H9 (cell line): ENCODE results near the gene MAP2. TPM values are rescaled to one million over a fixed set of nuclear protein-coding genes. Genes with fewer than 3 reads are reported as not detected.

Experiments used
- DNase-seq: peaks from one replicate; pipeline ENCODE4 v3.0.0-alpha.2; 2017
- H2AFZ ChIP-seq: one replicate; pipeline ENCODE4 v1.6.1; 2013; ENCODE audit warnings: mild to moderate bottlenecking, low read length, control low read depth, moderate library complexity
- H2AK5ac ChIP-seq: 2 replicates; pipeline ENCODE4 v1.6.1; 2013; ENCODE audit warnings: low read length, control low read depth, mixed read lengths; ENCODE audit not compliant: insufficient read length
- H2BK120ac ChIP-seq: one replicate; pipeline ENCODE4 v1.6.1; 2013; ENCODE audit warnings: low read depth, mild to moderate bottlenecking, low read length, control low read depth, inconsistent platforms; ENCODE audit not compliant: poor library complexity, severe bottlenecking
- H2BK12ac ChIP-seq: 2 replicates; pipeline ENCODE4 v1.6.1; 2013; ENCODE audit warnings: low read length, control low read depth, mixed read lengths, low read depth; ENCODE audit not compliant: insufficient read length
- H2BK15ac ChIP-seq: 2 replicates; pipeline ENCODE4 v1.6.1; 2013; ENCODE audit warnings: low read depth, low read length, control low read depth
- H2BK20ac ChIP-seq: one replicate; pipeline ENCODE4 v1.6.1; 2013; ENCODE audit warnings: low read depth, mild to moderate bottlenecking, low read length, control low read depth, inconsistent platforms; ENCODE audit not compliant: poor library complexity, severe bottlenecking
- H2BK5ac ChIP-seq: 2 replicates; pipeline ENCODE4 v1.6.1; 2013; ENCODE audit warnings: low read length, control low read depth, mixed read lengths; ENCODE audit not compliant: insufficient read length
- H3K14ac ChIP-seq: 2 replicates; pipeline ENCODE4 v1.6.1; 2013; ENCODE audit warnings: low read length, control low read depth; ENCODE audit not compliant: insufficient read depth
- H3K18ac ChIP-seq: 2 replicates; pipeline ENCODE4 v1.6.1; 2013; ENCODE audit warnings: low read depth, mild to moderate bottlenecking, mixed read lengths, low read length, control low read depth; ENCODE audit not compliant: insufficient read length
- H3K23ac ChIP-seq: 2 replicates; pipeline ENCODE4 v1.6.1; 2013; ENCODE audit warnings: low read length, control low read depth, mixed read lengths, low read depth; ENCODE audit not compliant: insufficient read length
- H3K23me2 ChIP-seq: 2 replicates; pipeline ENCODE4 v1.6.1; 2013; ENCODE audit warnings: low read depth, mild to moderate bottlenecking, mixed read lengths, low read length, control low read depth; ENCODE audit not compliant: insufficient read length, poor library complexity, severe bottlenecking
- H3K27ac ChIP-seq: 2 replicates; pipeline ENCODE4 v1.5.1; 2013; ENCODE audit warnings: low read length, control low read depth, mixed read lengths, low read depth; ENCODE audit not compliant: insufficient read length
- H3K27me3 ChIP-seq: 2 replicates; pipeline ENCODE4 v1.6.1; 2013; ENCODE audit warnings: low read length, control low read depth, inconsistent platforms; ENCODE audit not compliant: insufficient read depth
- H3K4ac ChIP-seq: 2 replicates; pipeline ENCODE4 v1.6.1; 2013; ENCODE audit warnings: low read depth, mild to moderate bottlenecking, control low read depth, inconsistent platforms, low read length, moderate library complexity
- H3K4me1 ChIP-seq: 2 replicates; pipeline ENCODE4 v1.6.1; 2013; ENCODE audit warnings: low read length, control low read depth, inconsistent platforms; ENCODE audit not compliant: insufficient read depth
- H3K4me2 ChIP-seq: 2 replicates; pipeline ENCODE4 v1.6.1; 2013; ENCODE audit warnings: low read length, control low read depth, mixed read lengths; ENCODE audit not compliant: insufficient read length, insufficient read depth
- H3K56ac ChIP-seq: 2 replicates; pipeline ENCODE4 v1.6.1; 2013; ENCODE audit warnings: low read depth, mild to moderate bottlenecking, mixed read lengths, low read length, control low read depth; ENCODE audit not compliant: insufficient read length
- H3K79me1 ChIP-seq: 2 replicates; pipeline ENCODE4 v1.6.1; 2013; ENCODE audit warnings: low read depth, mild to moderate bottlenecking, moderate library complexity, low read length, control low read depth, inconsistent platforms; ENCODE audit not compliant: insufficient read depth, poor library complexity, severe bottlenecking
- H3K79me2 ChIP-seq: 2 replicates; pipeline ENCODE4 v1.6.1; 2013; ENCODE audit warnings: low read length, control low read depth, inconsistent platforms; ENCODE audit not compliant: insufficient read depth
- H3K9ac ChIP-seq: 2 replicates; pipeline ENCODE4 v1.6.1; 2013; ENCODE audit warnings: low read length, control low read depth, mixed read lengths; ENCODE audit not compliant: insufficient read length; ENCODE audit errors: extremely low read depth
- H3K9me3 ChIP-seq: one replicate; pipeline ENCODE4 v1.6.1; 2013; ENCODE audit warnings: low read depth, low read length, inconsistent platforms; ENCODE audit not compliant: control insufficient read depth
- H3T11ph ChIP-seq: one replicate; pipeline ENCODE4 v1.6.1; 2013; ENCODE audit warnings: mild to moderate bottlenecking, low read length, control low read depth, inconsistent platforms
- H4K20me1 ChIP-seq: one replicate; pipeline ENCODE4 v1.6.1; 2013; ENCODE audit not compliant: control insufficient read depth, insufficient read length, insufficient read depth
- H4K5ac ChIP-seq: 2 replicates; pipeline ENCODE4 v1.6.1; 2013; ENCODE audit warnings: low read depth, mild to moderate bottlenecking, mixed read lengths, low read length, control low read depth; ENCODE audit not compliant: insufficient read length
- H4K8ac ChIP-seq: replicated peaks from 2 replicates; pipeline ENCODE4 v1.6.1; 2013; ENCODE audit warnings: low read length, control low read depth, mixed read lengths, low read depth; ENCODE audit not compliant: insufficient read length
- H4K91ac ChIP-seq: 2 replicates; pipeline ENCODE4 v1.6.1; 2013; ENCODE audit warnings: low read depth, mild to moderate bottlenecking, moderate library complexity, mixed read lengths, low read length, control low read depth; ENCODE audit not compliant: insufficient read length
- H3K27ac Mint-ChIP-seq, 3 experiments: 2 replicates in 2 of 3; 3 replicates in 1 of 3; pipeline ENCODE4 v1.8.0; 2020 to 2021; ENCODE audit warnings: mixed read lengths in 3 of 3, mild to moderate bottlenecking in 1 of 3, moderate library complexity in 1 of 3
- H3K27me3 Mint-ChIP-seq: 2 replicates; pipeline ENCODE4 v1.8.0; 2021; ENCODE audit warnings: low read depth, mild to moderate bottlenecking, moderate library complexity, mixed read lengths
- H3K36me3 Mint-ChIP-seq, 3 experiments: 2 replicates in 2 of 3; 3 replicates in 1 of 3; pipeline ENCODE4 v1.8.0; 2020 to 2021; ENCODE audit warnings: low read depth in 3 of 3, mixed read lengths in 3 of 3; ENCODE audit not compliant: insufficient read depth in 1 of 3
- H3K4me1 Mint-ChIP-seq, 2 experiments: 2 replicates each; pipeline ENCODE4 v1.8.0; 2020; ENCODE audit warnings: mixed read lengths in 2 of 2
- H3K4me3 Mint-ChIP-seq, 2 experiments: 2 replicates in 1 of 2; 3 replicates in 1 of 2; pipeline ENCODE4 v1.8.0; 2020 to 2021; ENCODE audit warnings: mild to moderate bottlenecking in 2 of 2, mixed read lengths in 2 of 2, moderate library complexity in 1 of 2
- H3K9me3 Mint-ChIP-seq, 2 experiments: 2 replicates in 1 of 2; 3 replicates in 1 of 2; pipeline ENCODE4 v1.8.0; 2020; ENCODE audit warnings: mild to moderate bottlenecking in 2 of 2, mixed read lengths in 2 of 2, moderate library complexity in 1 of 2
- CTCF ChIP-seq: fragments of 200-600 bp; sonication (generic); conservative IDR thresholded peaks from 3 replicates; pipeline ENCODE4 v1.8.0; 2021; ENCODE audit warnings: antibody characterized with exemption, mild to moderate bottlenecking
- WGBS: extraction: QIAGEN DNeasy Blood & Tissue Kit; methylation state at CpG from one replicate; pipeline ENCODE4 v1.1.7; 2013; ENCODE audit warnings: missing lambda C conversion rate, low lambda C conversion rate, mixed read lengths; ENCODE audit not compliant: insufficient read length; ENCODE audit errors: extremely low coverage; 5-methylcytosine and 5-hydroxymethylcytosine counted together
- total RNA-seq: library from RNA; stranded (reverse); gene quantifications from 2 replicates; pipeline ENCODE4 v1.2.1, GENCODE V29; 2021

The MAP2 gene
- total RNA-seq, 1 experiment from 2014 or later = 0.87 TPM

DNA sequence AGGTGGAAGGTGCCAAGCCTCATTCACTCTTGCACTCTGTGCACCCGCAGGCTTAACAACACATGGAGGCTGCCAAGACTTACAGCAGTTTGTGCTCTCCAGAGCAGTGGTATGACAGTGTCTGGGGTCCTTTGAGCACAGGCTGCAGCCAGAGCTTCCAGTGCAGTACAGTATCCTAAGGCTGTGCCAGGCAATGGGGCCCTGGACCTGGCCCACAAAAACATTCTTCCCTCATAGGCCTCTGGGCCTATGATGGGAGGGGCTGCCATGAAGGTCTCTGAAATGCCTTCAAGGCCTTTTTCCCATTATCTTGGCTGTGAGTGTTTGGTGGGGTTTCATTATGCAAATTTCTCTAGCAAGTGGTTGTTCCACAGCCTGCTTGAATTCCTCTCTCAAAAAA is 74.8 kb downstream of the MAP2 start:
- Histone ChIP-seq H2BK5ac (no peak overlapping the region), H4K91ac (no peak overlapping the region), H3K79me2 (no peaks in the 10 kb centered on the region), H3T11ph (no peak overlapping the region), H3K23me2 (no peaks in the 10 kb centered on the region), H4K8ac (no peak overlapping the region), H2AK5ac (no peak overlapping the region), H3K4me1 (no peaks in the 10 kb centered on the region), H3K56ac (no peak overlapping the region), H2AFZ (no peak overlapping the region), H2BK20ac (no peak overlapping the region), H2BK15ac (no peak overlapping the region), H3K23ac (no peak overlapping the region), H4K20me1 (no peaks in the 10 kb centered on the region), H3K9me3 (no peaks in the 10 kb centered on the region), H2BK12ac (no peak overlapping the region), H3K4me2 (no peak overlapping the region), H3K9ac (no peak overlapping the region), H3K4ac (no peak overlapping the region), H3K27ac (no peak overlapping the region), H2BK120ac (no peak overlapping the region), H3K18ac (no peak overlapping the region), H3K14ac (no peak overlapping the region; the same call in 1 of the 2 replicates), H3K79me1 (no peaks in the 10 kb centered on the region), H3K27me3 (no peaks in the 10 kb centered on the region), H4K5ac (no peak overlapping the region)
- Mint-ChIP-seq H3K9me3 (peaks cover 10 to 25% of the 10 kb centered on the region in 2 experiments; a peak in 4 of 5 replicates), H3K4me3 (no peak overlapping the region), H3K4me1 (peaks cover 0 to 12% of the 10 kb centered on the region in 2 experiments; a peak in 2 of 4 replicates), H3K36me3 (peaks cover 0 to 19% (median 11%) of the 10 kb centered on the region in 3 experiments; a peak in 5 of 7 replicates), H3K27me3 (peaks cover 39% of the 10 kb centered on the region), H3K27ac (no peak overlapping the region)
- no CpG with 5 or more reads among the region's 1 CpG for WGBS
- no peak for DNase-seq
- TF ChIP-seq CTCF = no peak
